OCI-LY3 (cell line): ENCODE results near the gene BPGM.

Experiments
- H2AFZ ChIP-seq: fragments of 200-600, 300-600 bp; shearing (Covaris generic); 2 replicates; pipeline ENCODE4 v1.6.0; 2014; ENCODE audit warnings: antibody characterized with exemption, low read depth, low read length
- H3K27ac ChIP-seq: fragments of 200-600, 300-600 bp; sonication (generic); 2 replicates; pipeline ENCODE4 v1.5.1; 2014; ENCODE audit warnings: mild to moderate bottlenecking, low read length, moderate library complexity, mixed read lengths
- H3K27me3 ChIP-seq: fragments of 200-600, 300-600 bp; sonication (generic); 2 replicates; pipeline ENCODE4 v1.6.1; 2014; ENCODE audit warnings: low read depth, low read length, mixed read lengths
- H3K36me3 ChIP-seq: fragments of 200-600, 300-600 bp; sonication (generic); replicated peaks from 2 replicates; pipeline ENCODE3; 2014; ENCODE audit warnings: low read depth, low read length, mixed read lengths
- H3K4me1 ChIP-seq: fragments of 300-600, 200-600 bp; sonication (generic); 2 replicates; pipeline ENCODE4 v1.6.1; 2014; ENCODE audit warnings: low read length, mixed read lengths
- H3K4me2 ChIP-seq: fragments of 200-600, 300-600 bp; sonication (generic); 2 replicates; pipeline ENCODE4 v1.6.1; 2014; ENCODE audit warnings: low read length, mixed read lengths
- H3K4me3 ChIP-seq: fragments of 300-600, 200-600 bp; sonication (generic); 2 replicates; pipeline ENCODE4 v1.5.1; 2014; ENCODE audit warnings: antibody characterized with exemption, mild to moderate bottlenecking, low read length, moderate library complexity
- H3K79me2 ChIP-seq: fragments of 300-600, 200-600 bp; shearing (Covaris generic); 2 replicates; pipeline ENCODE4 v1.6.1; 2014; ENCODE audit warnings: mild to moderate bottlenecking, low read length, mixed read lengths
- H3K9ac ChIP-seq: fragments of 300-600, 200-600 bp; shearing (Covaris generic); 2 replicates; pipeline ENCODE4 v1.6.0; 2014; ENCODE audit warnings: mild to moderate bottlenecking, low read length, moderate library complexity
- H3K9me3 ChIP-seq: fragments of 200-600, 300-600 bp; shearing (Covaris generic); 2 replicates; pipeline ENCODE4 v1.6.1; 2014; ENCODE audit warnings: low read length, mixed read lengths; ENCODE audit not compliant: insufficient read depth
- H4K20me1 ChIP-seq: fragments of 200-600, 300-600 bp; sonication (generic); 2 replicates; pipeline ENCODE4 v1.6.1; 2016; ENCODE audit warnings: low read length, mixed read lengths; ENCODE audit not compliant: insufficient read depth
- CTCF ChIP-seq: fragments of 200-600, 300-600 bp; sonication (generic); IDR thresholded peaks from 2 replicates; pipeline ENCODE4 v1.5.1; 2014; ENCODE audit warnings: antibody characterized with exemption, low read length, low read depth
- EZH2phosphoT487 ChIP-seq: fragments of 200-600 bp; shearing (Covaris generic); IDR thresholded peaks from 2 replicates; pipeline ENCODE4 v1.6.1; 2018; ENCODE audit warnings: antibody characterized with exemption, mixed run types, low read depth

Gene BPGM

GRCh38 chr7:134726581-134726980 lies 79.9 kb downstream of the BPGM start:
- Histone ChIP-seq H3K9ac (no peak overlapping the region), H4K20me1 (no peaks in the 10 kb centered on the region), H3K79me2 (no peaks in the 10 kb centered on the region), H2AFZ (peak overlapping the region; percentile 54; the same call in 1 of the 2 replicates), H3K27ac (no peak overlapping the region), H3K27me3 (peaks cover 12% of the 10 kb centered on the region), H3K36me3 (no peaks in the 10 kb centered on the region), H3K9me3 (no peaks in the 10 kb centered on the region), H3K4me1 (no peaks in the 10 kb centered on the region), H3K4me2 (no peak overlapping the region), H3K4me3 (no peak overlapping the region)
- no peak for TF ChIP-seq EZH2phosphoT487
- no peak for TF ChIP-seq CTCF

GRCh38 chr7:134727711-134728110 lies 81.1 kb downstream of the BPGM start:
- Histone ChIP-seq H3K9ac (no peak overlapping the region), H3K79me2 (no peaks in the 10 kb centered on the region), H3K4me2 (no peak overlapping the region), H3K4me1 (no peaks in the 10 kb centered on the region), H4K20me1 (no peaks in the 10 kb centered on the region), H3K4me3 (no peak overlapping the region), H2AFZ (no peak overlapping the region), H3K27ac (no peak overlapping the region), H3K27me3 (peaks cover 13% of the 10 kb centered on the region), H3K9me3 (no peaks in the 10 kb centered on the region), H3K36me3 (no peaks in the 10 kb centered on the region)
- TF ChIP-seq CTCF (no peak), EZH2phosphoT487 (no peak)
